OCI-LY7 (cell line): ENCODE results near the gene EIF4B.

Experiments
- EZH2phosphoT487 ChIP-seq: fragments of 200-600 bp; sonication (generic); IDR thresholded peaks from 2 replicates; pipeline ENCODE4 v1.6.1; 2018; ENCODE audit warnings: low read depth, borderline replicate concordance, mild to moderate bottlenecking, mixed run types, antibody characterized with exemption, low read length, moderate library complexity, mixed read lengths
- TF ChIP-seq, protein P1 (sequence below): fragments of 200-600 bp; sonication (generic); conservative IDR thresholded peaks from 2 replicates; pipeline ENCODE4 v1.5.1; 2014; ENCODE audit warnings: mild to moderate bottlenecking, antibody characterized with exemption, low read length, moderate library complexity, mixed read lengths

DNA sequence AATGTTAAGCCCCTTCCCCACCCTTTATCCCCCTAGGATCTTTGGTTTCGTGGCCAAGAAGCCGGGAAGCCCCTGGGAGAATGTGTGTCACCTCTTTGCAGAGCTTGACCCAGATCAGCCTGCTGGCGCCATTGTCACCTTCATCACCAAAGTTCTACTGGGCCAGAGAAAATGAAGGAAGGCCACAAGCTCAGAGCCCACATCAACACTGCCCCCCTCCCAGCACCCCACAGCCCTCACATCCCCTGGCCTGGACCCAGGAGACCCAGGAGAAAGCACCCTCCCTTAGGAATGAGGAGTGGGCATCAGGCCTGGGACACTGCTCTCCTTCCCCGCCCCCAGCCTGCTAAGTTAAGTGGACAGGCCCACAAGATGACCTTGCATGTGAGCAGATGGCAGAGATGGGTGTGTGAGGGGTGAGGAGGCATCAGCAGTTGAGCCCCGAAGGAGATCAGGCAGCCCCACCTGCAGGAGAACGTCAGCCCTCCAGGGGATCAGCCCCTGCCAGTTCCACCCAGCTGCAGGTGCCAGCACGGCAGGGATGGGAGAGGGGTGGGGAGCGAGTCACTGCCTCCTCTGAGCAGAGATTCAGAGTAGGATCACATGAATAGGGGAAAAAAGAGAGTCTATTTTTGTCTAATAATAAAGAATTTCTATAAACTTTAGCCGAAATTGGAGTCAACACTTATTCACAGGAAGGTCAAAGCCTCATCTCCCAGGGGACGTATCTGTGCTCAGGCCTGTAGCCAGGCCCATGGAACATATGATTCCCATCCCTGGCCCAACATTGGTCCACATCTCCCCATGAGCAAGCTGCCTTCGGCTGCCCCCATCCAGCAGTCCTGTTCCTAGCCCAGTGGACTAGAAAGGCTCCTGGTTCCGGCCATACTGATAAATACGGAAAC lies 57.7 kb downstream of the EIF4B start:
- TF ChIP-seq, protein P1, sequence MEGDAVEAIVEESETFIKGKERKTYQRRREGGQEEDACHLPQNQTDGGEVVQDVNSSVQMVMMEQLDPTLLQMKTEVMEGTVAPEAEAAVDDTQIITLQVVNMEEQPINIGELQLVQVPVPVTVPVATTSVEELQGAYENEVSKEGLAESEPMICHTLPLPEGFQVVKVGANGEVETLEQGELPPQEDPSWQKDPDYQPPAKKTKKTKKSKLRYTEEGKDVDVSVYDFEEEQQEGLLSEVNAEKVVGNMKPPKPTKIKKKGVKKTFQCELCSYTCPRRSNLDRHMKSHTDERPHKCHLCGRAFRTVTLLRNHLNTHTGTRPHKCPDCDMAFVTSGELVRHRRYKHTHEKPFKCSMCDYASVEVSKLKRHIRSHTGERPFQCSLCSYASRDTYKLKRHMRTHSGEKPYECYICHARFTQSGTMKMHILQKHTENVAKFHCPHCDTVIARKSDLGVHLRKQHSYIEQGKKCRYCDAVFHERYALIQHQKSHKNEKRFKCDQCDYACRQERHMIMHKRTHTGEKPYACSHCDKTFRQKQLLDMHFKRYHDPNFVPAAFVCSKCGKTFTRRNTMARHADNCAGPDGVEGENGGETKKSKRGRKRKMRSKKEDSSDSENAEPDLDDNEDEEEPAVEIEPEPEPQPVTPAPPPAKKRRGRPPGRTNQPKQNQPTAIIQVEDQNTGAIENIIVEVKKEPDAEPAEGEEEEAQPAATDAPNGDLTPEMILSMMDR = no peak
- TF ChIP-seq EZH2phosphoT487 = no peak
